Coronary artery (tissue), 2 donors: ENCODE measurements around the gene ACTL10.

Experiments used
- DNase-seq: peaks from one replicate; pipeline ENCODE4 v3.0.0-alpha.2; 2017; ENCODE audit warnings: low spot score
- H3K27ac ChIP-seq, 2 donors: fragments of 200-600 bp; sonication (generic); one replicate each; pipeline ENCODE4 v1.5.1; 2016 to 2019
- H3K4me3 ChIP-seq: fragments of 200-600 bp; sonication (generic); 2 replicates; pipeline ENCODE4 v1.5.1; 2016; ENCODE audit warnings: mild to moderate bottlenecking, moderate library complexity
- CTCF ChIP-seq: fragments of 200-600 bp; sonication (generic); IDR thresholded peaks from one replicate; pipeline ENCODE4 v1.5.1; 2019; ENCODE audit warnings: antibody characterized with exemption

ACTL10 gene

GRCh38 chr20:33709905-33710541 lies 43.3 kb downstream of the ACTL10 start:
- Histone ChIP-seq H3K27ac (no peak overlapping the region), H3K4me3 (no peak overlapping the region)
- DNase-seq: no peak
- TF ChIP-seq CTCF: no peak

GRCh38 chr20:33710681-33711445 lies 44.1 kb downstream of the ACTL10 start:
- Histone ChIP-seq H3K27ac (no peak overlapping the region), H3K4me3 (no peak overlapping the region)
- DNase-seq: no peak
- TF ChIP-seq CTCF: no peak

GRCh38 chr20:33711446-33711738 lies 44.6 kb downstream of the ACTL10 start:
- no peak for TF ChIP-seq CTCF
- no peak for DNase-seq
- H3K4me3 ChIP-seq: no peak overlapping the region
- no peak overlapping the region for H3K27ac ChIP-seq

GRCh38 chr20:33713865-33714367 lies 47.2 kb downstream of the ACTL10 start:
- no peak for DNase-seq
- H3K4me3 ChIP-seq: no peak overlapping the region
- no peak overlapping the region for H3K27ac ChIP-seq
- no peak for TF ChIP-seq CTCF

GRCh38 chr20:33716498-33716897 lies 49.8 kb downstream of the ACTL10 start:
- no peak overlapping the region for H3K27ac ChIP-seq
- no peak for TF ChIP-seq CTCF
- H3K4me3 ChIP-seq: no peak overlapping the region
- no peak for DNase-seq
